K562 (cell line): Measurements from ENCODE around the gene ITK. TPM values are rescaled to one million over a fixed set of nuclear protein-coding genes. Genes with fewer than 3 reads are reported as not detected.

Experiments used
- CBFB ChIP-seq: sonication (generic); formaldehyde crosslinking; IDR thresholded peaks from 2 replicates; pipeline ENCODE4 v1.4.0; 2020; ENCODE audit warnings: mild to moderate bottlenecking, missing genetic modification reagents
- CHD7 ChIP-seq: fragments of 200-600 bp; sonication (generic); IDR thresholded peaks from one replicate; pipeline ENCODE4 v1.6.1; 2012; ENCODE audit warnings: mild to moderate bottlenecking, low read depth, low read length, inconsistent platforms
- DDX20 ChIP-seq: fragments of 450-650 bp; IDR thresholded peaks from 2 replicates; pipeline ENCODE4 v1.6.1; 2016; ENCODE audit warnings: missing genetic modification characterization, low read depth, mild to moderate bottlenecking, missing compliant biosample characterization, moderate library complexity
- EWSR1 ChIP-seq: fragments of 450-650 bp; IDR thresholded peaks from 2 replicates; pipeline ENCODE4 v1.6.1; 2018; ENCODE audit warnings: borderline replicate concordance, mild to moderate bottlenecking, low read depth, moderate library complexity; ENCODE audit not compliant: partially characterized antibody
- GTF2E2 ChIP-seq: fragments of 200-800 bp; sonication (Bioruptor generic); IDR thresholded peaks from 2 replicates; pipeline ENCODE4 v1.6.1; 2016; ENCODE audit warnings: missing genetic modification characterization, missing compliant biosample characterization
- GTF2F1 ChIP-seq: IDR thresholded peaks from 2 replicates; pipeline ENCODE4 v1.6.1; 2011; ENCODE audit warnings: low read depth, low read length, improper control_type of control experiment
- HINFP ChIP-seq: fragments of 450-650 bp; conservative IDR thresholded peaks from 2 replicates; pipeline ENCODE4 v1.6.1; 2016; ENCODE audit warnings: missing genetic modification characterization, low read depth, mild to moderate bottlenecking, control low read depth, missing compliant biosample characterization
- MEF2D ChIP-seq: conservative IDR thresholded peaks from 2 replicates; pipeline ENCODE4 v1.6.1; 2016; ENCODE audit warnings: low read depth, missing genetic modification characterization, missing compliant biosample characterization
- PURB ChIP-seq: sonication (generic); formaldehyde crosslinking; IDR thresholded peaks from 2 replicates; pipeline ENCODE4 v1.9.0; 2021; ENCODE audit warnings: low read depth, mild to moderate bottlenecking, missing genetic modification reagents
- RBFOX2 ChIP-seq: fragments of 200-400 bp; formaldehyde crosslinking; IDR thresholded peaks from 2 replicates; pipeline ENCODE4 v1.6.1; 2017; ENCODE audit warnings: low read depth, mild to moderate bottlenecking, low read length, moderate library complexity
- RHOXF2B ChIP-seq: fragments of 250-450 bp; sonication (Bioruptor Pico); conservative IDR thresholded peaks from 2 replicates; pipeline ENCODE4 v1.5.1; 2021
- RNF2 ChIP-seq: sonication (generic); IDR thresholded peaks from 2 replicates; pipeline ENCODE4 v1.6.1; 2016
- RUNX1 ChIP-seq: sonication (generic); IDR thresholded peaks from 2 replicates; pipeline ENCODE4 v1.6.1; 2016; ENCODE audit warnings: antibody characterized with exemption, low read depth
- SAP30 ChIP-seq: fragments of 200-600 bp; sonication (generic); IDR thresholded peaks from 2 replicates; pipeline ENCODE4 v1.6.1; 2012; ENCODE audit warnings: borderline replicate concordance, low read depth, mild to moderate bottlenecking, moderate library complexity, low read length, control low read depth, inconsistent platforms; ENCODE audit not compliant: insufficient read depth, poor library complexity, severe bottlenecking
- SREBF1 ChIP-seq: fragments of 150-350 bp; IDR thresholded peaks from 2 replicates; pipeline ENCODE4 v1.6.1; 2014; ENCODE audit warnings: antibody characterized with exemption, low read depth, low read length, borderline replicate concordance
- TCF7 ChIP-seq: sonication (generic); IDR thresholded peaks from 2 replicates; pipeline ENCODE4 v1.6.1; 2016; ENCODE audit warnings: antibody characterized with exemption, borderline replicate concordance
- polyA plus RNA-seq, 8 experiments: library from polyadenylated mRNA; depleted of rRNA in 4 of 8; stranded (reverse) in 5 of 8; unstranded in 3 of 8; fragments of >200 nt; fragmentation: Nextera tagmentation in 2 of 8; fragmentation: Illumina TruSeq in 1 of 8; extraction: Ambion mirVana in 2 of 8; extraction: Trizol in 1 of 8; gene quantifications; 2 replicates each; pipeline versions ENCODE4 v1.2.1 to v1.2.3, GENCODE V29; 2011 to 2014; ENCODE audit warnings: inconsistent platforms in 1 of 8, missing spikeins in 1 of 8
- total RNA-seq, 7 experiments: library from RNA; depleted of rRNA in 6 of 7; stranded (reverse); fragments of >200 nt in 6 of 7; fragmentation: Illumina TruSeq in 2 of 7; extraction: Trizol in 2 of 7; gene quantifications; 2 replicates each; pipeline versions ENCODE4 v1.2.1 to v1.2.3, GENCODE V29; 2011 to 2021; ENCODE audit warnings: low replicate concordance in 1 of 7

Gene ITK
- total and polyA plus RNA-seq, 9 of the 15 experiments (the other 6 are each of a cell fraction or from before 2014, with no cell fraction given), result 0.04 to 0.75 TPM; not detected in 7

GRCh38 chr5:157271740-157272271 lies 91.2 kb downstream of the ITK start (continued):
- 0 out of 2 replicates have a peak, but pooled peaks have one; percentile 4 for TF ChIP-seq HINFP (tag)
- no peak for TF ChIP-seq RNF2
- no peak for TF ChIP-seq GTF2F1
- TF ChIP-seq PURB (CRISPR knock-in tag), result no peak
- TF ChIP-seq RUNX1, result no peak
- TF ChIP-seq SREBF1, result no peak
- no peak for TF ChIP-seq TCF7
- no peak for TF ChIP-seq CBFB (CRISPR knock-in tag)
- TF ChIP-seq SAP30, result no peak
- 0 out of 2 replicates have a peak, but pooled peaks have one; percentile 66 for TF ChIP-seq RHOXF2B (CRISPR knock-in tag)
- no peak for TF ChIP-seq MEF2D (tag)
- TF ChIP-seq EWSR1, result no peak
- TF ChIP-seq CHD7, result no peak
- TF ChIP-seq DDX20 (tag), result 0 out of 2 replicates have a peak, but pooled peaks have one; percentile 14
- no peak for TF ChIP-seq GTF2E2 (tag)
- TF ChIP-seq RBFOX2, result peak; percentile 66; the same call in 1 of the 2 replicates
